Measurements from ENCODE around the gene SOS2.

Gene SOS2

GRCh38 chr14:50242566-50243310 is 11.4 kb upstream of the SOS2 start:
- in situ Hi-C loops (cut with HindIII; ENCODE audit: low sequenced_read_pairs) = no loop called here
- no peak for DNase-seq (ENCODE audit: low read depth)
- no peak overlapping the region for H3K4me3 ChIP-seq (ENCODE audit: low read depth, low read length)
- TF ChIP-seq CTCF (IDR thresholded peaks at IDR 0.05; ENCODE audit: low read depth, low read length, missing control alignments) = no peak

GRCh38 chr14:50242096-50242495 is 10.7 kb upstream of the SOS2 start:
- TF ChIP-seq CTCF (IDR thresholded peaks at IDR 0.05; ENCODE audit: low read depth, low read length, missing control alignments) = no peak
- H3K4me3 ChIP-seq (ENCODE audit: low read depth, low read length) = no peak overlapping the region
- DNase-seq (ENCODE audit: low read depth) = no peak
- in situ Hi-C loops (cut with HindIII; ENCODE audit: low sequenced_read_pairs) = no loop called here

GRCh38 chr14:50237427-50237826 is 6.0 kb upstream of the SOS2 start:
- H3K4me3 ChIP-seq (ENCODE audit: low read depth, low read length) = no peak overlapping the region
- TF ChIP-seq CTCF (IDR thresholded peaks at IDR 0.05; ENCODE audit: low read depth, low read length, missing control alignments) = no peak
- in situ Hi-C loops (cut with HindIII; ENCODE audit: low sequenced_read_pairs) = no loop called here

GRCh38 chr14:50233951-50234250 is 2.5 kb upstream of the SOS2 start:
- H3K4me3 ChIP-seq (ENCODE audit: low read depth, low read length) = no peak overlapping the region
- no peak for DNase-seq (ENCODE audit: low read depth)
- no peak for TF ChIP-seq CTCF (IDR thresholded peaks at IDR 0.05; ENCODE audit: low read depth, low read length, missing control alignments)
- in situ Hi-C loops (cut with HindIII; ENCODE audit: low sequenced_read_pairs) = no loop called here

More at GRCh38 chr14:50237427-50237826, 6.0 kb upstream of the SOS2 start:
- no peak for DNase-seq (ENCODE audit: low read depth)

GRCh38 chr14:50233166-50233950 is 2.0 kb upstream of the SOS2 start:
- in situ Hi-C loops (cut with HindIII; ENCODE audit: low sequenced_read_pairs) = no loop called here
- TF ChIP-seq CTCF (IDR thresholded peaks at IDR 0.05; ENCODE audit: low read depth, low read length, missing control alignments) = no peak
- DNase-seq (ENCODE audit: low read depth) = no peak
- no peak overlapping the region for H3K4me3 ChIP-seq (ENCODE audit: low read depth, low read length)

- DNase-seq (ENCODE audit: low read depth) = no peak
- no peak for TF ChIP-seq CTCF (IDR thresholded peaks at IDR 0.05; ENCODE audit: low read depth, low read length, missing control alignments)
- peak overlapping the region; percentile 82 for H3K4me3 ChIP-seq (ENCODE audit: low read depth, low read length)
- in situ Hi-C loops (cut with HindIII; ENCODE audit: low sequenced_read_pairs) = no loop called here
Measured at GRCh38 chr14:50232276-50232642, 881 bp upstream of the SOS2 start.

All from astrocyte of the cerebellum (primary cell).